HEK293 (cell line): Measurements from ENCODE around the gene EED.

Experiments
- CTCF ChIA-PET: fragments of 350-600 bp; formaldehyde crosslinking; extraction: SDS; loops from one replicate; lab custom pipeline; 2021; ENCODE audit warnings: antibody characterized with exemption; lab: Yijun Ruan, JAX
- POLR2A ChIA-PET: fragments of 300-600 bp; formaldehyde crosslinking; extraction: SDS; loops from one replicate; lab custom pipeline; 2020; ENCODE audit warnings: antibody characterized with exemption, inconsistent platforms; lab: Yijun Ruan, JAX
- H3K27ac ChIP-seq: fragments of 200-500 bp; sonication (Bioruptor generic); 2 replicates; pipeline ENCODE4 v1.5.1; 2014; ENCODE audit warnings: low read depth, low read length, control low read depth, inconsistent platforms; ENCODE audit errors: extremely low read depth
- H3K36me3 ChIP-seq, 2 experiments: fragments of 200-500 bp in 1 of 2; sonication (Bioruptor generic) in 1 of 2; 1 replicate in 1 of 2; 2 replicates in 1 of 2; pipeline ENCODE4 v1.5.1; 2014 to 2017; ENCODE audit warnings: inconsistent platforms in 2 of 2, low read length in 2 of 2; ENCODE audit not compliant: control insufficient read depth in 2 of 2, insufficient read depth in 1 of 2
- H3K4me1 ChIP-seq: fragments of 200-500 bp; sonication (Bioruptor generic); 2 replicates; pipeline ENCODE4 v1.5.1; 2014; ENCODE audit warnings: mild to moderate bottlenecking, low read length, inconsistent platforms; ENCODE audit not compliant: control insufficient read depth, insufficient read depth
- H3K4me3 ChIP-seq: 2 replicates; pipeline ENCODE4 v1.5.1; 2011; ENCODE audit warnings: low read depth, mild to moderate bottlenecking, control low read depth, low read length, moderate library complexity
- H3K9me3 ChIP-seq: fragments of 200-500 bp; sonication (Bioruptor generic); 2 replicates; pipeline ENCODE4 v1.5.1; 2014; ENCODE audit warnings: low read depth, low read length, inconsistent platforms; ENCODE audit not compliant: control insufficient read depth, insufficient read depth
- HOXA7 ChIP-seq: sonication (generic); formaldehyde crosslinking; IDR thresholded peaks from 2 replicates; pipeline ENCODE4 v1.8.1; 2022; ENCODE audit warnings: missing genetic modification reagents, borderline replicate concordance
- RBAK ChIP-seq: fragments of 450-650 bp; formaldehyde crosslinking; IDR thresholded peaks from 2 replicates; pipeline ENCODE4 v1.5.1; 2016; ENCODE audit warnings: missing biosample characterization, missing genetic modification characterization
- SP2 ChIP-seq: fragments of 450-650 bp; formaldehyde crosslinking; IDR thresholded peaks from 2 replicates; pipeline ENCODE4 v1.5.1; 2016; ENCODE audit warnings: missing biosample characterization, missing genetic modification characterization
- SP3 ChIP-seq: fragments of 450-650 bp; formaldehyde crosslinking; IDR thresholded peaks from 2 replicates; pipeline ENCODE4 v1.5.1; 2016; ENCODE audit warnings: missing biosample characterization, missing genetic modification characterization
- ZFP3 ChIP-seq: fragments of 450-650 bp; formaldehyde crosslinking; IDR thresholded peaks from 2 replicates; pipeline ENCODE4 v1.5.1; 2016; ENCODE audit warnings: low read depth, missing biosample characterization, missing genetic modification characterization
- ZNF132 ChIP-seq: fragments of 450-650 bp; formaldehyde crosslinking; IDR thresholded peaks from 2 replicates; pipeline ENCODE4 v1.5.1; 2017; ENCODE audit warnings: missing biosample characterization, missing genetic modification characterization, borderline replicate concordance
- ZNF146 ChIP-seq: fragments of 450-650 bp; formaldehyde crosslinking; IDR thresholded peaks from 2 replicates; pipeline ENCODE4 v1.5.1; 2016; ENCODE audit warnings: missing biosample characterization, missing genetic modification characterization
- ZNF157 ChIP-seq: fragments of 450-650 bp; formaldehyde crosslinking; IDR thresholded peaks from 2 replicates; pipeline ENCODE4 v1.5.1; 2016; ENCODE audit warnings: missing biosample characterization, missing genetic modification characterization
- ZNF184 ChIP-seq: fragments of 450-650 bp; IDR thresholded peaks from 2 replicates; pipeline ENCODE4 v1.5.1; 2018; ENCODE audit warnings: missing biosample characterization, mild to moderate bottlenecking, missing genetic modification characterization
- ZNF211 ChIP-seq: fragments of 450-650 bp; formaldehyde crosslinking; IDR thresholded peaks from 2 replicates; pipeline ENCODE4 v1.5.1; 2016; ENCODE audit warnings: low read depth, missing biosample characterization, missing genetic modification characterization
- ZNF24 ChIP-seq: fragments of 450-650 bp; formaldehyde crosslinking; IDR thresholded peaks from 2 replicates; pipeline ENCODE4 v1.5.1; 2016; ENCODE audit warnings: missing biosample characterization, missing genetic modification characterization
- ZNF292 ChIP-seq: fragments of 450-650 bp; formaldehyde crosslinking; IDR thresholded peaks from 2 replicates; pipeline ENCODE4 v1.5.1; 2016; ENCODE audit warnings: low read depth, missing biosample characterization, missing genetic modification characterization, borderline replicate concordance
- ZNF335 ChIP-seq: fragments of 450-650 bp; formaldehyde crosslinking; conservative IDR thresholded peaks from 2 replicates; pipeline ENCODE4 v1.5.1; 2016; ENCODE audit warnings: missing biosample characterization, missing genetic modification characterization
- ZNF549 ChIP-seq: fragments of 450-650 bp; IDR thresholded peaks from 2 replicates; pipeline ENCODE4 v1.5.1; 2018; ENCODE audit warnings: missing biosample characterization, missing genetic modification characterization, mild to moderate bottlenecking, inconsistent platforms, moderate library complexity
- ZNF623 ChIP-seq: fragments of 450-650 bp; formaldehyde crosslinking; IDR thresholded peaks from 2 replicates; pipeline ENCODE4 v1.5.1; 2016; ENCODE audit warnings: missing biosample characterization, missing genetic modification characterization
- ZNF629 ChIP-seq: fragments of 450-650 bp; formaldehyde crosslinking; IDR thresholded peaks from 2 replicates; pipeline ENCODE4 v1.5.1; 2017; ENCODE audit warnings: missing biosample characterization, missing genetic modification characterization
- ZNF654 ChIP-seq: fragments of 450-650 bp; formaldehyde crosslinking; IDR thresholded peaks from 2 replicates; pipeline ENCODE4 v1.5.1; 2016; ENCODE audit warnings: low read depth, missing biosample characterization, missing genetic modification characterization
- ZNF776 ChIP-seq: fragments of 450-650 bp; formaldehyde crosslinking; IDR thresholded peaks from 2 replicates; pipeline ENCODE4 v1.5.0; 2017; ENCODE audit warnings: missing biosample characterization, missing genetic modification characterization, borderline replicate concordance
- ZNF843 ChIP-seq: fragments of 450-650 bp; formaldehyde crosslinking; IDR thresholded peaks from 2 replicates; pipeline ENCODE4 v1.5.1; 2016; ENCODE audit warnings: missing biosample characterization, missing genetic modification characterization
- ZSCAN23 ChIP-seq: fragments of 450-650 bp; formaldehyde crosslinking; IDR thresholded peaks from 2 replicates; pipeline ENCODE4 v1.5.1; 2016; ENCODE audit warnings: missing biosample characterization, missing genetic modification characterization
- TF ChIP-seq, protein P1 (sequence below): fragments of 450-650 bp; formaldehyde crosslinking; IDR thresholded peaks from 2 replicates; pipeline ENCODE4 v1.5.1; 2016; ENCODE audit warnings: missing biosample characterization, missing genetic modification characterization
- TF ChIP-seq, protein P2 (sequence below): fragments of 450-650 bp; formaldehyde crosslinking; IDR thresholded peaks from 2 replicates; pipeline ENCODE4 v1.5.1; 2016; ENCODE audit warnings: missing biosample characterization, missing genetic modification characterization
- TF ChIP-seq, protein P3 (sequence below): fragments of 450-650 bp; formaldehyde crosslinking; IDR thresholded peaks from 2 replicates; pipeline ENCODE4 v1.5.1; 2016; ENCODE audit warnings: missing biosample characterization, missing genetic modification characterization
- TF ChIP-seq, protein P4 (sequence below): fragments of 450-650 bp; formaldehyde crosslinking; IDR thresholded peaks from 2 replicates; pipeline ENCODE4 v1.5.1; 2016; ENCODE audit warnings: missing biosample characterization, missing genetic modification characterization, borderline replicate concordance

EED gene

DNA sequence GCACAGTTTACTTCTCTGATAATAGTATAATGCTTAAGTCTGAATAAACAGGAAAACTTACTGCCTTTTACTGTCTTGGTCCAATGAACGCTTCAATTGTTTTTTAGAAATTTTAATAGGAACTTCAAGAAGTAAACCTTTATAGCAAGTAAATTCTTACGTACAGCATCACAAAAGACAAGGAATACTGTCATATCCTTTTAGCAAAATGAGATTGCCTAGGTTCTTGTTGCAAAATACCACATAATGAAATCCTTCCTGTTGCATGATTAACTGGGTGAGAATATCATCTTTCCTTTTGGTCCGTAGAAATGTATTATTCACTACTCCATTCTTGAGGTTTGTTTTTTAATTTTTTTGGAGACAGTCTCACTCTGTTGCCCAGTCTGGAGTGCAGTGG is 35.2 kb downstream of the EED start:
- Histone ChIP-seq H3K27ac (no peak overlapping the region), H3K4me1 (no peaks in the 10 kb centered on the region), H3K36me3 (peaks cover 0 to 53% of the 10 kb centered on the region in 2 experiments; a peak in 1 of 3 replicates), H3K9me3 (no peaks in the 10 kb centered on the region), H3K4me3 (no peak overlapping the region)
- TF ChIP-seq ZNF654 (no peak), ZNF132 (tag by site-specific recombination) (no peak), ZNF843 (tag by site-specific recombination) (no peak), RBAK (no peak), ZNF292 (tag by site-specific recombination) (no peak), ZNF24 (tag by site-specific recombination) (no peak), ZFP3 (tag by site-specific recombination) (no peak), ZNF211 (tag by site-specific recombination) (no peak), ZNF335 (tag by site-specific recombination) (no peak), SP2 (tag by site-specific recombination) (no peak)
- TF ChIP-seq, protein P1, sequence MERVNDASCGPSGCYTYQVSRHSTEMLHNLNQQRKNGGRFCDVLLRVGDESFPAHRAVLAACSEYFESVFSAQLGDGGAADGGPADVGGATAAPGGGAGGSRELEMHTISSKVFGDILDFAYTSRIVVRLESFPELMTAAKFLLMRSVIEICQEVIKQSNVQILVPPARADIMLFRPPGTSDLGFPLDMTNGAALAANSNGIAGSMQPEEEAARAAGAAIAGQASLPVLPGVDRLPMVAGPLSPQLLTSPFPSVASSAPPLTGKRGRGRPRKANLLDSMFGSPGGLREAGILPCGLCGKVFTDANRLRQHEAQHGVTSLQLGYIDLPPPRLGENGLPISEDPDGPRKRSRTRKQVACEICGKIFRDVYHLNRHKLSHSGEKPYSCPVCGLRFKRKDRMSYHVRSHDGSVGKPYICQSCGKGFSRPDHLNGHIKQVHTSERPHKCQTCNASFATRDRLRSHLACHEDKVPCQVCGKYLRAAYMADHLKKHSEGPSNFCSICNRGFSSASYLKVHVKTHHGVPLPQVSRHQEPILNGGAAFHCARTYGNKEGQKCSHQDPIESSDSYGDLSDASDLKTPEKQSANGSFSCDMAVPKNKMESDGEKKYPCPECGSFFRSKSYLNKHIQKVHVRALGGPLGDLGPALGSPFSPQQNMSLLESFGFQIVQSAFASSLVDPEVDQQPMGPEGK (tag by site-specific recombination), result no peak
- TF ChIP-seq, protein P2, sequence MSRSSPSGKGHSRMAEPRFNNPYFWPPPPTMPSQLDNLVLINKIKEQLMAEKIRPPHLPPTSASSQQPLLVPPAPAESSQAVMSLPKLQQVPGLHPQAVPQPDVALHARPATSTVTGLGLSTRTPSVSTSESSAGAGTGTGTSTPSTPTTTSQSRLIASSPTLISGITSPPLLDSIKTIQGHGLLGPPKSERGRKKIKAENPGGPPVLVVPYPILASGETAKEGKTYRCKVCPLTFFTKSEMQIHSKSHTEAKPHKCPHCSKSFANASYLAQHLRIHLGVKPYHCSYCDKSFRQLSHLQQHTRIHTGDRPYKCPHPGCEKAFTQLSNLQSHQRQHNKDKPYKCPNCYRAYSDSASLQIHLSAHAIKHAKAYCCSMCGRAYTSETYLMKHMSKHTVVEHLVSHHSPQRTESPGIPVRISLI (tag by site-specific recombination), result no peak
- TF ChIP-seq, protein P3, sequence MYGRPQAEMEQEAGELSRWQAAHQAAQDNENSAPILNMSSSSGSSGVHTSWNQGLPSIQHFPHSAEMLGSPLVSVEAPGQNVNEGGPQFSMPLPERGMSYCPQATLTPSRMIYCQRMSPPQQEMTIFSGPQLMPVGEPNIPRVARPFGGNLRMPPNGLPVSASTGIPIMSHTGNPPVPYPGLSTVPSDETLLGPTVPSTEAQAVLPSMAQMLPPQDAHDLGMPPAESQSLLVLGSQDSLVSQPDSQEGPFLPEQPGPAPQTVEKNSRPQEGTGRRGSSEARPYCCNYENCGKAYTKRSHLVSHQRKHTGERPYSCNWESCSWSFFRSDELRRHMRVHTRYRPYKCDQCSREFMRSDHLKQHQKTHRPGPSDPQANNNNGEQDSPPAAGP (tag by site-specific recombination), result no peak
- ChIA-PET CTCF (interaction anchor here (1.0 kb wide), 1 partner anchor 11 kb away, joined by 4 read pairs; no protein-coding TSS in a partner anchor), POLR2A (no interaction called here)

DNA sequence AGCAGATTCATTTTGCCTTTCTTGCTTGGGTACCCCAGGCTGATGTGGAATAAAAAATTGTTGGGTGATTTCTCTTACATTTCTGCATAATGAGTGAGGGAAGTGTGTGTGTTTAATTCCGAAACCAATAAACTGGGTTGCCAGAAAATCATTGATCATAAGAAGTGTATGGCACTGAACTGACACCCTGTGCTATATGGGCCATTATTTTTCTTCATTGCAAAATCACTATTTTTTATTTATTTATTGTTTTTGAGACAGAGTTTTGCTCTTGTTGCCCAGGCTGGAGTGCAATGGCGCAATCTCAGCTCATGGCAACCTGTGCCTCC is 42.9 kb downstream of the EED start:
- H3K36me3 ChIP-seq, result peaks cover 0 to 10% of the 10 kb centered on the region in 2 experiments; a peak in 1 of 3 replicates
- TF ChIP-seq ZNF776 (tag by site-specific recombination), result no peak
- TF ChIP-seq ZNF146 (tag by site-specific recombination), result no peak
- TF ChIP-seq, all 188 proteins: peak for 0
- no peak overlapping the region for H3K27ac ChIP-seq
- no peaks in the 10 kb centered on the region for H3K9me3 ChIP-seq
- POLR2A ChIA-PET, result no interaction called here
- no peaks in the 10 kb centered on the region for H3K4me1 ChIP-seq
- CTCF ChIA-PET, result no interaction called here
- no peak overlapping the region for H3K4me3 ChIP-seq

DNA sequence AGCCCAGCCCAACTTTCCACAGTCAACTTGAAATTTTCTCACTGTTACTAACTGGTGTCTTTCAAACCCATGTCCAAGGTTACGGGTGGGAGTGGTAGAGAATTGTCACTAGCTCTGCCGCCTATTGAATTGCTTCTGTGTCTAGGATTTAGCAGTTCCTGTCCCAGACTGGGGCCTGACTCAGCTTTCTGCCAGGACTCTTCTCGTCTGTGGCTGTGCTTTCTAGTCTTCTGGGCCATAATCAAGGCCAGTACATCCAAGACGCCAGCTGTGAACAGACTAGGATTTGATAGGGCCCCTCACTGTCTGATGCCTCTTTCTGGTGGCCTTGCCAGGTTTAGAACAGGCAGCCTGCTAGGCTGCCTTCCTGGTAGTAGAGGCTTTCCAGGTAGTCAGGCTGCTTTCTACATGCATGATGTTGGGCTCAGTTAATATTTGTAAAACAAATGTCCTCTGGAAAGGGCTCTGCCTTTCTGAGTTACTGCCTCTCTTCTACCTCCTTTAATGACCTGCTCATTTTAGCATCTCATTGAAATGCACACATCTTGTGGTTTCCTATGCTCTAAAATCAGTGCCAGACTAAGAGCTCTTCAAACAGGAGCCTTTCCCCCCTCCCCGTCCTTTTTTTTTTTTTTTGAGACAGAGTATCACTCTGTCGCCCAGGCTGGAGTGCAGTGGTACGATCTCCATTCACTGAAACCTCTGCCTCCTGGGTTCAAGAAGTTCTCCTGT is 44.4 kb downstream of the EED start:
- ChIA-PET POLR2A (interaction anchor here (0.7 kb wide), 1 partner anchor 27 kb away, joined by 12 read pairs; no protein-coding TSS in a partner anchor), CTCF (interaction anchor here (0.7 to 1.2 kb wide), 2 partner anchors 70 to 426 kb away, joined by 3 to 7 read pairs; no protein-coding TSS in a partner anchor)
- Histone ChIP-seq H3K36me3 (peaks cover 0 to 7% of the 10 kb centered on the region in 2 experiments; a peak in 1 of 3 replicates), H3K9me3 (no peaks in the 10 kb centered on the region), H3K27ac (no peak overlapping the region), H3K4me3 (no peak overlapping the region), H3K4me1 (no peaks in the 10 kb centered on the region)
- no peak for TF ChIP-seq ZNF623 (tag by site-specific recombination)
- TF ChIP-seq ZNF629 (tag by site-specific recombination), result no peak
- TF ChIP-seq, protein P4, sequence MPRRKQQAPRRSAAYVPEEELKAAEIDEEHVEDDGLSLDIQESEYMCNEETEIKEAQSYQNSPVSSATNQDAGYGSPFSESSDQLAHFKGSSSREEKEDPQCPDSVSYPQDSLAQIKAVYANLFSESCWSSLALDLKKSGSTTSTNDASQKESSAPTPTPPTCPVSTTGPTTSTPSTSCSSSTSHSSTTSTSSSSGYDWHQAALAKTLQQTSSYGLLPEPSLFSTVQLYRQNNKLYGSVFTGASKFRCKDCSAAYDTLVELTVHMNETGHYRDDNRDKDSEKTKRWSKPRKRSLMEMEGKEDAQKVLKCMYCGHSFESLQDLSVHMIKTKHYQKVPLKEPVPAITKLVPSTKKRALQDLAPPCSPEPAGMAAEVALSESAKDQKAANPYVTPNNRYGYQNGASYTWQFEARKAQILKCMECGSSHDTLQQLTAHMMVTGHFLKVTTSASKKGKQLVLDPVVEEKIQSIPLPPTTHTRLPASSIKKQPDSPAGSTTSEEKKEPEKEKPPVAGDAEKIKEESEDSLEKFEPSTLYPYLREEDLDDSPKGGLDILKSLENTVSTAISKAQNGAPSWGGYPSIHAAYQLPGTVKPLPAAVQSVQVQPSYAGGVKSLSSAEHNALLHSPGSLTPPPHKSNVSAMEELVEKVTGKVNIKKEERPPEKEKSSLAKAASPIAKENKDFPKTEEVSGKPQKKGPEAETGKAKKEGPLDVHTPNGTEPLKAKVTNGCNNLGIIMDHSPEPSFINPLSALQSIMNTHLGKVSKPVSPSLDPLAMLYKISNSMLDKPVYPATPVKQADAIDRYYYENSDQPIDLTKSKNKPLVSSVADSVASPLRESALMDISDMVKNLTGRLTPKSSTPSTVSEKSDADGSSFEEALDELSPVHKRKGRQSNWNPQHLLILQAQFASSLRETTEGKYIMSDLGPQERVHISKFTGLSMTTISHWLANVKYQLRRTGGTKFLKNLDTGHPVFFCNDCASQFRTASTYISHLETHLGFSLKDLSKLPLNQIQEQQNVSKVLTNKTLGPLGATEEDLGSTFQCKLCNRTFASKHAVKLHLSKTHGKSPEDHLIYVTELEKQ (tag by site-specific recombination), result no peak
- TF ChIP-seq ZNF776 (tag by site-specific recombination), result no peak
- TF ChIP-seq ZNF157 (tag by site-specific recombination), result no peak
- TF ChIP-seq ZNF146 (tag by site-specific recombination), result no peak
- no peak for TF ChIP-seq ZNF132 (tag by site-specific recombination)
- TF ChIP-seq HOXA7 (CRISPR knock-in tag), result no peak
- no peak for TF ChIP-seq SP3 (tag by site-specific recombination)
- TF ChIP-seq ZNF549 (tag by site-specific recombination), result no peak
- TF ChIP-seq ZSCAN23 (tag by site-specific recombination), result no peak
- TF ChIP-seq ZNF184 (tag by site-specific recombination), result no peak
